ENCODE data around the gene MYO16.

- TF ChIP-seq CHD4 (IDR thresholded peaks at IDR 0.05; ENCODE audit: borderline replicate concordance), result no peak
- TF ChIP-seq, protein P1, sequence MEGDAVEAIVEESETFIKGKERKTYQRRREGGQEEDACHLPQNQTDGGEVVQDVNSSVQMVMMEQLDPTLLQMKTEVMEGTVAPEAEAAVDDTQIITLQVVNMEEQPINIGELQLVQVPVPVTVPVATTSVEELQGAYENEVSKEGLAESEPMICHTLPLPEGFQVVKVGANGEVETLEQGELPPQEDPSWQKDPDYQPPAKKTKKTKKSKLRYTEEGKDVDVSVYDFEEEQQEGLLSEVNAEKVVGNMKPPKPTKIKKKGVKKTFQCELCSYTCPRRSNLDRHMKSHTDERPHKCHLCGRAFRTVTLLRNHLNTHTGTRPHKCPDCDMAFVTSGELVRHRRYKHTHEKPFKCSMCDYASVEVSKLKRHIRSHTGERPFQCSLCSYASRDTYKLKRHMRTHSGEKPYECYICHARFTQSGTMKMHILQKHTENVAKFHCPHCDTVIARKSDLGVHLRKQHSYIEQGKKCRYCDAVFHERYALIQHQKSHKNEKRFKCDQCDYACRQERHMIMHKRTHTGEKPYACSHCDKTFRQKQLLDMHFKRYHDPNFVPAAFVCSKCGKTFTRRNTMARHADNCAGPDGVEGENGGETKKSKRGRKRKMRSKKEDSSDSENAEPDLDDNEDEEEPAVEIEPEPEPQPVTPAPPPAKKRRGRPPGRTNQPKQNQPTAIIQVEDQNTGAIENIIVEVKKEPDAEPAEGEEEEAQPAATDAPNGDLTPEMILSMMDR (IDR thresholded peaks at IDR 0.05), result no peak
- no peak for TF ChIP-seq FOSL2 (IDR thresholded peaks at IDR 0.05)
- no peak for TF ChIP-seq FOSL2 (CRISPR knock-in tag; IDR thresholded peaks at IDR 0.05)
- no peak for TF ChIP-seq SMC3 (IDR thresholded peaks at IDR 0.05)
- no peak for TF ChIP-seq EP300 (IDR thresholded peaks at IDR 0.05)
- TF ChIP-seq NFE2L2 (conservative IDR thresholded peaks at IDR 0.05; ENCODE audit: low read length), result no peak
Measured at GRCh38 chr13:108903613-108904012, 274.2 kb downstream of the MYO16 start.
